ENCODE measurements around the gene HNF4A. TPM values are rescaled to one million over a fixed set of nuclear protein-coding genes. Genes with fewer than 3 reads are reported as not detected.

The HNF4A gene
- total RNA-seq (2022; extraction: Qiagen RNA extraction): 17.2 to 20.0 TPM (median 19.8 TPM) in 5 replicates

DNA sequence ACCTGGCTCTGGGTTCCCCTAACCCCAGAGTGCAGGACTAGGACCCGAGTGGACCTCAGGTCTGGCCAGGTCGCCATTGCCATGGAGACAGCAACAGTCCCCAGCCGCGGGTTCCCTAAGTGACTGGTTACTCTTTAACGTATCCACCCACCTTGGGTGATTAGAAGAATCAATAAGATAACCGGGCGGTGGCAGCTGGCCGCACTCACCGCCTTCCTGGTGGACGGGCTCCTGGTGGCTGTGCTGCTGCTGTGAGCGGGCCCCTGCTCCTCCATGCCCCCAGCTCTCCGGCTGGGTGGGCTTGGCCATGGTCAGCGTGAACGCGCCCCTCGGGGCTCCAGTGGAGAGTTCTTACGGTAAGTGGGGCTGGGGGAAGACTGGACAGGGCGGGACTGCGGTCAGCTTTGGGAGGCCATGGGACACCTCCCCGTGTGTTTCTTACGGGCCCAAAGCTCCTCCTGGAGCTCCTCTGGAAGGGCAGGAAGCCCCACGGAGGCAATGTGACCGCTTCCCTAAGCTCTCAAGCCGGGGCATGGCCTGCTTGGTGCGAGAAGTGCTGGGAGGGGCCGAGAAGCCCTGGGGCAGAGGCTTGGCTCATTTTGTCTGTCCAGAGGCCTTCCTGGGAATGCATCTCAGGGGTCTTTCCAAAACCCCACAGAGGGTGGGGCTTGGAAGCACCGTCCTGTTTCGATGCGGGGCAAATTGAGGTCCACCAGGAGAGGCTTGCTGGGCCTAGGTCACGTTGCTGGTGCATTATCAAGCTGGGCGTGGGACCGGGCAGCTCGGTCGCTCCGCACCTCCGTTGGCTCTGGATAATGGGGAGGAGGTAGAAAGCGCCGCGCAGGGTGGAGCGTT is at the start of gene HNF4A:
HNF4A (plus strand) TSS at position 202 of the 855 bp plus-strand sequence; CDS start at position 308, 106 bp downstream.

DNA sequence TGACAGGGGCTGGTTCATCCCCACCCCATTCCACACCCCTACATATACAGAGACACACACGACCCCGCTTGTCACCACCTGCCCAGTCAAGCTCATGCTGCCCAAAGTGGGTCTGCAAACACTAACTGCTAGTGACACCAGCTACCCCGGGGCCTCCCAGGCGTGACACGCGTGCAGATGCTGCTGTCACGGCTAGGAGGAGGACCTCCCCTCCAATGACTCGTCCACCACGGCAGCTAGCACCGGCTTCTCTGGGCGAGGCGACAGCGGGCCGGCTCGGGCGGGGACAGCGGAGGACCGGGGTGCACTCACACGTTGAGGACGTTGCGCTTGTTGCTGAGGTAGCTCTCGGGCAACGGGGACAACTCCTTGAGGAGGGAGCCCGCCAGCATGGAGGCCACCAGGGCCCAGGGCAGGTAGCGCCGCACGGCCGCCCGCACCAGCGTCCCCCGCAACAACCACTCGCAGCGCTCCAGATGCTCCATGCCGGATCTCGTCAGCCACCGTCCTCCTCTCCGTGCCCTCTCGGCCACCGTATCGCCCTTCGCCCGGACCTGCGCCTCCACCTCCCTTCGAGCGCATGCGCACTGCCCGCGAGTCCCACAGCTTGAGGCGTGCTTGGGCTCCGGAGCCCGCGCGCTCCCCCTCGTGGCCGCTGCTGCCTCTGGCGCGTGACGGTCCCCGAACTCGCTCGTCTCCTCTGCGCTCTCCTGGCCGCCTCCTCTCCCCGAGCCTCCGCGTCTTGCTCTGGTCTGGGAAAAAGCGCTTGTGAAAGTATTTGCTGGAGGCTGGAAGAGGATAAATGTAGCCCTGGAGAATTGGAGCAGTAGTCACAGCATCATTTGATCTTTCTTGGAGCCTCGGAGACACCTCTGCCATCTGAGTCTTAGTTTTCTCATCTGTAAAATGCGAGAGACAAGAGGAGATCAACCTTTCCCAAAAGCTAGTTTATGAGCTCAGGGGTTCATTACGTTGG is 44.5 kb upstream of the HNF4A start, which contains the start of gene FITM2:
FITM2 (minus strand) TSS at position 539 of the 976 bp plus-strand sequence; CDS start at position 485, 54 bp downstream.

DNA sequence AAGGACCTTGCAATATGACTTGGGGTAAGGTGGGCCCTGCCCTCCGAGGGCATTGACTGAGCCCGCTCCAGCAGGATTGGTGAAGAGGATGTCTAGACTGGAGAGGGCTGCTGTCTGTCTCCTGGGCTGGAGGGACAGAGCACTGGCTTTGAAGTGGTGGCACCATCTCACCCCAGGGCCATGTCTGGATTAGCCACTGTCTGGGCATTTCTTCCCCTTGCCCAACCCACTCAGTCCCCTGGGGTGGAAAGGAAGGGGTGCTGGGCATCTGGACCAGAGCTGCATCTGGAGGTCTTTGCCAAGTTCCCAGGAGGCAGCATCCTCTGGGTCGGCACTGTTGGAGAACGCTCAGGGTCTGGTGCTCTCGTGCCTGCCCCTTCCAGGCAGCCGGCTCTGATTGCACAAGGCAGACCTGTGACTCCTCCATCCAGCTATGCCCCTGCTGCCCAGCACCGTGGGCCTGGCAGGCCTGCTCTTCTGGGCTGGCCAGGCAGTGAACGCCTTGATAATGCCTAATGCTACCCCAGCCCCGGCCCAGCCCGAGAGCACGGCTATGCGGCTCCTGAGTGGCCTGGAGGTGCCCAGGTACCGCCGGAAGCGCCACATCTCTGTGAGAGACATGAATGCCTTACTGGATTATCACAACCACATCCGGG is 18.6 kb upstream of the HNF4A start, which contains the start of gene R3HDML:
R3HDML (plus strand) TSS at position 319 of the 656 bp plus-strand sequence; CDS start at position 434, 115 bp downstream.

DNA sequence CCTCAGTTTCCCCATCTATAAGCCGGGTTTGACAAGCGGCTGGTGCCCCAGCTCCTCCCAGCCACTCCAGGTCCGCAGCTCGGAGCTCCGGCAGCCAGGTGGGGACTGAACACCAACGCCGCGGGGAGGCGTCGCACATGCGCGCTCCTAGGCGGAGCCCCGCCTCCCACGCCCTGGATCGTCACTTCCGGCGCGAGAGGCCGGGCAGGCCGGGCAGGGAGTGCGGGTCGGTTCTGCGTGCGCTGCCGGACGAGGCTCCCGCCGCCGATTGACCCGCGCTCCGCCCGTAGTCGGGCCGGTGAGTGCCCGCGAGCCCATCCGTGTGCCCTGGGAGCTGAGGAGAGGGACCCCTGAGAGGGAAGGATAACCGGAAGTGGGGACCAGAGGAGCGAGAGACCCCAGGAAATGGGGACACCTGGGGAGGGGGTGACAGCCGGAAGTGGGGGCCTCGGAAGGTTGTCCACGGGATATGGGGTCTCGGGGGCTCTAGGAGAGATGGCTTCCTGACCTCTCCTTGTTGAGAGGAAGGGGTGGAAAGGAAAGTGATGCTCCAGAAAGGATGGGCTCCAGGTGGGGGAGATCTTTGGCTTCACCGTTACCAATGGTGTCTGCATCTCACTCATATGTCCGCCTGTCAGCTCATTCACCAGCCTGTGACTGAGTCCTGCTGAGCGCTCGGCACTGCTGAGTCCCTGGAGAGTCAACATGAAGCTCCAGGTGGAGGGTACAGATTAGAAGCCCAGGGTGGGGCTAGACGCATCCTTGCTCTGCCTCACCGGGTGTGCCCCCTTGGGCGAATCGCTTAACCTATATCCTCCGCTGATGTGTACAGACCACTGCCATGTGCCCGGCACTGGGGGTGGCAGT is 120.4 kb downstream of the HNF4A start, which contains the start of gene TTPAL:
TTPAL (plus strand) TSS at position 181 of the 867 bp plus-strand sequence. CDS start 4,126 bp downstream, outside the sequence.

Other genes with a start within 250 kb of the HNF4A start
- gene JPH2, start 168.5 kb upstream of the HNF4A start, total RNA-seq (2022; extraction: Qiagen RNA extraction): 5.9 to 7.9 TPM (median 7.8 TPM) in 5 replicates
- 51.6 to 58.9 TPM (median 54.6 TPM) in 5 replicates for gene OSER1, start 144.9 kb upstream of the HNF4A start, total RNA-seq (2022; extraction: Qiagen RNA extraction)
- gene GDAP1L1, start 108.4 kb upstream of the HNF4A start, total RNA-seq (2022; extraction: Qiagen RNA extraction): 0.09 TPM in 1 of 5 replicates, not detected in the others
- 8.4 to 10.3 TPM (median 9.7 TPM) in 5 replicates for gene FITM2, start 44.5 kb upstream of the HNF4A start, total RNA-seq (2022; extraction: Qiagen RNA extraction)
- gene R3HDML, start 18.7 kb upstream of the HNF4A start, total RNA-seq (2022; extraction: Qiagen RNA extraction): 0.13 to 0.59 TPM (median 0.34 TPM) in 5 replicates
- 14.9 to 17.6 TPM (median 15.9 TPM) in 5 replicates for gene TTPAL, start 120.2 kb downstream of the HNF4A start, total RNA-seq (2022; extraction: Qiagen RNA extraction)
- gene SERINC3, start 166.4 kb downstream of the HNF4A start, total RNA-seq (2022; extraction: Qiagen RNA extraction): 68.8 to 86.4 TPM (median 82.6 TPM) in 5 replicates
- gene PKIG, start 226.9 kb downstream of the HNF4A start, total RNA-seq (2022; extraction: Qiagen RNA extraction): 34.7 to 40.5 TPM (median 37.6 TPM) in 5 replicates